Neural cell (in vitro differentiated cells): Measurements from ENCODE around the gene ASRGL1. TPM values are rescaled to one million over a fixed set of nuclear protein-coding genes. Genes with fewer than 3 reads are reported as not detected.

Source experiments
- H2AFZ ChIP-seq: fragments of 200-600, 300-800 bp; sonication (generic), shearing (Covaris generic); 2 replicates; pipeline ENCODE4 v1.6.0; 2014; ENCODE audit warnings: low read depth, mild to moderate bottlenecking, antibody characterized with exemption, low read length, moderate library complexity
- H3F3A ChIP-seq: fragments of 200-600 bp; shearing (Covaris generic); 2 replicates; pipeline ENCODE4 v1.6.1; 2016; ENCODE audit warnings: mild to moderate bottlenecking, moderate library complexity, mixed read lengths, antibody characterized with exemption, low read length; ENCODE audit not compliant: insufficient read depth, poor library complexity, severe bottlenecking
- H3K27ac ChIP-seq: fragments of 200-600, 300-800 bp; sonication (generic), shearing (Covaris generic); 2 replicates; pipeline ENCODE4 v1.5.1; 2014; ENCODE audit warnings: mild to moderate bottlenecking, low read length, moderate library complexity
- H3K27me3 ChIP-seq: fragments of 300-800, 200-600 bp; sonication (generic), shearing (Covaris generic); 2 replicates; pipeline ENCODE4 v1.6.0; 2014; ENCODE audit warnings: mild to moderate bottlenecking, low read depth, low read length, moderate library complexity; ENCODE audit not compliant: insufficient read depth
- H3K36me3 ChIP-seq: fragments of 300-800, 200-600 bp; sonication (generic), shearing (Covaris generic); 2 replicates; pipeline ENCODE4 v1.5.1; 2014; ENCODE audit warnings: mild to moderate bottlenecking, antibody characterized with exemption, low read length, moderate library complexity; ENCODE audit not compliant: insufficient read depth
- H3K4me2 ChIP-seq: fragments of 300-800, 200-600 bp; sonication (generic), shearing (Covaris generic); 2 replicates; pipeline ENCODE4 v1.6.0; 2014; ENCODE audit warnings: mild to moderate bottlenecking, low read length
- H3K4me3 ChIP-seq: fragments of 300-800, 200-600 bp; sonication (generic), shearing (Covaris generic); 2 replicates; pipeline ENCODE4 v1.5.1; 2014; ENCODE audit warnings: mild to moderate bottlenecking, low read length, moderate library complexity
- H3K79me2 ChIP-seq: fragments of 200-600 bp; shearing (Covaris generic); replicated peaks from 2 replicates; pipeline ENCODE4 v1.6.0; 2014; ENCODE audit warnings: mild to moderate bottlenecking, low read length, moderate library complexity; ENCODE audit not compliant: insufficient read depth
- H3K9ac ChIP-seq: fragments of 300-800, 200-600 bp; sonication (generic), shearing (Covaris generic); 2 replicates; pipeline ENCODE4 v1.6.1; 2016; ENCODE audit warnings: mild to moderate bottlenecking, low read length, mixed read lengths
- H3K9me2 ChIP-seq: fragments of 200-600 bp; shearing (Covaris generic); 2 replicates; pipeline ENCODE4 v1.6.1; 2016; ENCODE audit warnings: mild to moderate bottlenecking, low read length, mixed read lengths; ENCODE audit not compliant: insufficient read depth
- H3K9me3 ChIP-seq: fragments of 200-600, 300-800 bp; sonication (generic), shearing (Covaris generic); 2 replicates; pipeline ENCODE4 v1.6.1; 2016; ENCODE audit warnings: mild to moderate bottlenecking, mixed run types, low read length, moderate library complexity, mixed read lengths
- H4K20me1 ChIP-seq: fragments of 200-600 bp; shearing (Covaris generic); 2 replicates; pipeline ENCODE4 v1.6.1; 2016; ENCODE audit warnings: mild to moderate bottlenecking, mixed run types; ENCODE audit not compliant: insufficient read depth
- EZH2 ChIP-seq: fragments of 200-600, 300-800 bp; shearing (Covaris generic), sonication (generic); IDR thresholded peaks from 2 replicates; pipeline ENCODE4 v1.6.1; 2014; ENCODE audit warnings: antibody characterized with exemption, low read length, borderline replicate concordance, mild to moderate bottlenecking; ENCODE audit not compliant: insufficient read depth, poor library complexity, severe bottlenecking
- MXI1 ChIP-seq: fragments of 450-650 bp; conservative IDR thresholded peaks from 2 replicates; pipeline ENCODE4 v1.6.1; 2014; ENCODE audit warnings: antibody characterized with exemption, mild to moderate bottlenecking; ENCODE audit not compliant: poor library complexity, severe bottlenecking
- POLR2AphosphoS5 ChIP-seq: IDR thresholded peaks from 2 replicates; pipeline ENCODE4 v1.6.1; 2012
- RAD21 ChIP-seq: fragments of 450-650 bp; conservative IDR thresholded peaks from 2 replicates; pipeline ENCODE4 v1.6.1; 2014; ENCODE audit warnings: antibody characterized with exemption, mild to moderate bottlenecking, moderate library complexity
- SMC3 ChIP-seq: fragments of 450-650 bp; conservative IDR thresholded peaks from 2 replicates; pipeline ENCODE4 v1.6.1; 2014; ENCODE audit warnings: antibody characterized with exemption, mild to moderate bottlenecking, moderate library complexity; ENCODE audit not compliant: poor library complexity
- TAF1 ChIP-seq: IDR thresholded peaks from 2 replicates; pipeline ENCODE4 v1.6.1; 2012; ENCODE audit warnings: low read depth
- polyA plus RNA-seq: library from polyadenylated mRNA; depleted of rRNA; stranded (reverse); fragments of >200 nt; gene quantifications from 2 replicates; pipeline ENCODE4 v1.2.3, GENCODE V29; 2014
- TF ChIP-seq, protein P1 (sequence below): IDR thresholded peaks from 2 replicates; pipeline ENCODE4 v1.6.1; 2012; ENCODE audit warnings: borderline replicate concordance
- TF ChIP-seq, protein P2 (sequence below): fragments of 450-650 bp; IDR thresholded peaks from 2 replicates; pipeline ENCODE4 v1.5.1; 2014; ENCODE audit warnings: antibody characterized with exemption, mild to moderate bottlenecking, moderate library complexity; ENCODE audit not compliant: poor library complexity, severe bottlenecking

ASRGL1 gene
- polyA plus RNA-seq, 1 donor from 2014 or later = 129 TPM

DNA sequence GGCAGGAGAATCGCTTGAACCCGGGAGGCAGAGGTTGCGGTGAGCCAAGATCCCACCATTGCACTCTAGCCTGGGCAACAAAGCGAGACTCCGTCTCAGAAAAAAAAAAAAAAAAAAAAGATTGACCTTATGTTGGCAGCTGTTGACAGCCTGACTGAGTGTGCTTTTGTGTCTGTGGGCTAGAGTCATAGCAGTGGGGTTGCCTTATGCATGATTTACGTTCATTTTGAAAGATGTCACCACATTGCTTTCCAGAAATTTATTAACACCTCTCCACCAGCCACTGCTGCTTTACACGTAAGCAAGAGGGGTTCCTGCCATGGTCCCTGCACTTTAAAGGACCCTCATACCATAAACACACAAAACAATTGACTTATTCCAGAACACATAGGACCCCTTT is 21.0 kb downstream of the ASRGL1 start (continued):
- no peak for TF ChIP-seq RAD21

DNA sequence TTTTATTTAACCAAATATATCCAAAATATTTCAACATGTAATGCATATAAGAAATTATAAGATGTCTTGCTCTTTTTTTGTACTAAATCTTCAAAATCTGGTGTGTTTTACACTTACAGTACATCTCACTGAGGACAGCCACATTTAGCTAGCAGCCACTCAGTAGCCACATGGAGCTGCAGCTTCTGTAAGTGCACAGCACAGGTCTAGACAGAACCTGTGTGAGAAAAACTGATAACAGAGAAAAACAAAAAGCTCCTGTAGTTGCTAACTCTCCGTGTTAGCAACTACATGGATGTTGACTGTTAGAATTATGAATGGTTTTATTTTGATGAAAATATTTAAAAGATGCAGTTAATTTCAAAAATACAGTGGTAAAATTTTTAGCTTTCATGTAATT is 22.2 kb downstream of the ASRGL1 start:
- H4K20me1 ChIP-seq = no peaks in the 10 kb centered on the region
- no peak overlapping the region for H3K4me3 ChIP-seq
- H3K4me2 ChIP-seq = no peak overlapping the region
- H3K27ac ChIP-seq = no peak overlapping the region
- H3K9ac ChIP-seq = no peak overlapping the region
- TF ChIP-seq SMC3 (no peak), RAD21 (no peak), POLR2AphosphoS5 (no peak), EZH2 (no peak), MXI1 (no peak), TAF1 (no peak)
- TF ChIP-seq, protein P1, sequence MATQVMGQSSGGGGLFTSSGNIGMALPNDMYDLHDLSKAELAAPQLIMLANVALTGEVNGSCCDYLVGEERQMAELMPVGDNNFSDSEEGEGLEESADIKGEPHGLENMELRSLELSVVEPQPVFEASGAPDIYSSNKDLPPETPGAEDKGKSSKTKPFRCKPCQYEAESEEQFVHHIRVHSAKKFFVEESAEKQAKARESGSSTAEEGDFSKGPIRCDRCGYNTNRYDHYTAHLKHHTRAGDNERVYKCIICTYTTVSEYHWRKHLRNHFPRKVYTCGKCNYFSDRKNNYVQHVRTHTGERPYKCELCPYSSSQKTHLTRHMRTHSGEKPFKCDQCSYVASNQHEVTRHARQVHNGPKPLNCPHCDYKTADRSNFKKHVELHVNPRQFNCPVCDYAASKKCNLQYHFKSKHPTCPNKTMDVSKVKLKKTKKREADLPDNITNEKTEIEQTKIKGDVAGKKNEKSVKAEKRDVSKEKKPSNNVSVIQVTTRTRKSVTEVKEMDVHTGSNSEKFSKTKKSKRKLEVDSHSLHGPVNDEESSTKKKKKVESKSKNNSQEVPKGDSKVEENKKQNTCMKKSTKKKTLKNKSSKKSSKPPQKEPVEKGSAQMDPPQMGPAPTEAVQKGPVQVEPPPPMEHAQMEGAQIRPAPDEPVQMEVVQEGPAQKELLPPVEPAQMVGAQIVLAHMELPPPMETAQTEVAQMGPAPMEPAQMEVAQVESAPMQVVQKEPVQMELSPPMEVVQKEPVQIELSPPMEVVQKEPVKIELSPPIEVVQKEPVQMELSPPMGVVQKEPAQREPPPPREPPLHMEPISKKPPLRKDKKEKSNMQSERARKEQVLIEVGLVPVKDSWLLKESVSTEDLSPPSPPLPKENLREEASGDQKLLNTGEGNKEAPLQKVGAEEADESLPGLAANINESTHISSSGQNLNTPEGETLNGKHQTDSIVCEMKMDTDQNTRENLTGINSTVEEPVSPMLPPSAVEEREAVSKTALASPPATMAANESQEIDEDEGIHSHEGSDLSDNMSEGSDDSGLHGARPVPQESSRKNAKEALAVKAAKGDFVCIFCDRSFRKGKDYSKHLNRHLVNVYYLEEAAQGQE = no peak
- TF ChIP-seq, protein P2, sequence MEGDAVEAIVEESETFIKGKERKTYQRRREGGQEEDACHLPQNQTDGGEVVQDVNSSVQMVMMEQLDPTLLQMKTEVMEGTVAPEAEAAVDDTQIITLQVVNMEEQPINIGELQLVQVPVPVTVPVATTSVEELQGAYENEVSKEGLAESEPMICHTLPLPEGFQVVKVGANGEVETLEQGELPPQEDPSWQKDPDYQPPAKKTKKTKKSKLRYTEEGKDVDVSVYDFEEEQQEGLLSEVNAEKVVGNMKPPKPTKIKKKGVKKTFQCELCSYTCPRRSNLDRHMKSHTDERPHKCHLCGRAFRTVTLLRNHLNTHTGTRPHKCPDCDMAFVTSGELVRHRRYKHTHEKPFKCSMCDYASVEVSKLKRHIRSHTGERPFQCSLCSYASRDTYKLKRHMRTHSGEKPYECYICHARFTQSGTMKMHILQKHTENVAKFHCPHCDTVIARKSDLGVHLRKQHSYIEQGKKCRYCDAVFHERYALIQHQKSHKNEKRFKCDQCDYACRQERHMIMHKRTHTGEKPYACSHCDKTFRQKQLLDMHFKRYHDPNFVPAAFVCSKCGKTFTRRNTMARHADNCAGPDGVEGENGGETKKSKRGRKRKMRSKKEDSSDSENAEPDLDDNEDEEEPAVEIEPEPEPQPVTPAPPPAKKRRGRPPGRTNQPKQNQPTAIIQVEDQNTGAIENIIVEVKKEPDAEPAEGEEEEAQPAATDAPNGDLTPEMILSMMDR = no peak
- H3K27me3 ChIP-seq = no peaks in the 10 kb centered on the region
- no peaks in the 10 kb centered on the region for H3K9me3 ChIP-seq
- no peak overlapping the region for H2AFZ ChIP-seq
- H3K36me3 ChIP-seq = no peaks in the 10 kb centered on the region
- H3F3A ChIP-seq = no peaks in the 10 kb centered on the region
- H3K9me2 ChIP-seq = no peaks in the 10 kb centered on the region
- H3K79me2 ChIP-seq = no peaks in the 10 kb centered on the region

DNA sequence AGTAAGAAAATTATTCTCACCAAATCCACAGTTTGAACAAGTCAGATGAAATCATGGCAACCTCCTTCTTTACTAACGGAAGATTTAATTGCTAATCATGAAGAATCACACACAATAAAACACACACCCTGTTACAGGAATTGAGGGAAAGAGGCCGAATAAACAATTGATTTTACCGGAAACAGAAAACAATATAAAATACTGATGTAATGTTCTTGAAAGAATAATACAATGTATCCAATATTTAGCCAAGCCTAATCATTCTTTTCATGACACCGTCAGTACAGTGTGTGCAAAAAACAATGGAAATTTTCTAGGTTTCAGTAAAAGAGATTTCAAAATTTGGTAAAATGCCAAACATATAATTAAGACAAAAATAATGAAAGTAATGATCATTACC is 23.4 kb downstream of the ASRGL1 start:
- no peak overlapping the region for H2AFZ ChIP-seq

More for the DNA sequence above, 23.4 kb downstream of the ASRGL1 start:
- H3K27me3 ChIP-seq = no peaks in the 10 kb centered on the region
- H3K27ac ChIP-seq = no peak overlapping the region
- no peak overlapping the region for H3K9ac ChIP-seq
- no peaks in the 10 kb centered on the region for H3K79me2 ChIP-seq
- H3F3A ChIP-seq = no peaks in the 10 kb centered on the region
- no peak overlapping the region for H3K4me3 ChIP-seq
- no peak for TF ChIP-seq EZH2
- TF ChIP-seq, protein P2 = no peak
- TF ChIP-seq, protein P1 = no peak
- no peak for TF ChIP-seq MXI1
- no peak for TF ChIP-seq SMC3
- H3K4me2 ChIP-seq = no peak overlapping the region
- no peaks in the 10 kb centered on the region for H3K36me3 ChIP-seq
- no peaks in the 10 kb centered on the region for H3K9me3 ChIP-seq
- H3K9me2 ChIP-seq = no peaks in the 10 kb centered on the region
- H4K20me1 ChIP-seq = no peaks in the 10 kb centered on the region
